ENCODE measurements around the gene ARHGEF4.

Gene ARHGEF4

DNA sequence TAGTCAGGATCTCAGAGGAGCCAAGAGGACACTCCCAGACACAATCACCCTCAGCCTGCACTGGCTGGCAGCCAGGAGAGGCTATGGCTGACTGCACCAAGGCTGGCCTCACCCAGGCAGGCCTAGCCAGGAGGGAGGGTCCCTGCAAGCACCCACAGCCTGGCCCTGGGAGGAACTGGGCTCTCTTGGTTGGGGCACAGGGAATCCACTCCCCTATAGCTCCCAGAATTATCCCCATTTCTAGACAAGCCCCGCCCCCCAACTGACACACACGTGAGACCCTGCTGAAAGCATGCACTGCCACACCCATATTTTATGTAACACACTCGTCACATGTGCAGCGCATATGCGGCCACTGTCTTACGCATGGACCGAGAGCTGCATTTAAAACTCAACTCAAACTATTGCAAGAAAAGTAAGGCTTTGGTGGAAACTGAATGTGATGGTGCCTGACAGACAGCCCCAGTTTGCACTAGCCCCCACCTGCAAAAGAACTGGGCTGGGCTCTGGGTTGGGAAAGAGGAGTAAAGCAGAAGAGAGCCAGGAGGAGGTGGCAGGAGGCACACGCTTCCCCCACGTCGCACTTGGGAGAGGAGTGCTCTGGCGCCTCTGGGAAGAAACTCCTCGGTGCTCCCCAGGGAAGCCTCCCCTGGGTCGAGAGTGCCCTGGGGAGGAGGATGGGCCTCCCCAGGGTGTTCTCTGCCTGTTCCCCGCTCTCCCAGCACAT is 28.9 kb upstream of the ARHGEF4 start:
- DNase-seq (ENCODE audit: low read depth in 1 of 2, low spot score in 1 of 2), result no peak
- no peak for TF ChIP-seq JUND (IDR thresholded peaks at IDR 0.05; ENCODE audit: low read depth)
- in situ Hi-C loops (cut with HindIII; ENCODE audit: low pct_unique_long_range_greater_than_20kb, low sequenced_read_pairs), result no loop called here

- in situ Hi-C loops (cut with HindIII; ENCODE audit: low pct_unique_long_range_greater_than_20kb, low sequenced_read_pairs), result no loop called here
- TF ChIP-seq JUND (IDR thresholded peaks at IDR 0.05; ENCODE audit: low read depth), result no peak
- DNase-seq (ENCODE audit: low read depth in 1 of 2, low spot score in 1 of 2), result peak in 1 of 2 experiments; percentile 62
Measured at GRCh38 chr2:130808482-130809268, 28.0 kb upstream of the ARHGEF4 start.

GRCh38 chr2:130810490-130810889 is 26.2 kb upstream of the ARHGEF4 start:
- DNase-seq (ENCODE audit: low read depth in 1 of 2, low spot score in 1 of 2), result no peak
- TF ChIP-seq JUND (IDR thresholded peaks at IDR 0.05; ENCODE audit: low read depth), result no peak
- in situ Hi-C loops (cut with HindIII; ENCODE audit: low pct_unique_long_range_greater_than_20kb, low sequenced_read_pairs), result no loop called here

GRCh38 chr2:130813722-130814121 is 23.0 kb upstream of the ARHGEF4 start:
- no peak for TF ChIP-seq JUND (IDR thresholded peaks at IDR 0.05; ENCODE audit: low read depth)
- no peak for DNase-seq (ENCODE audit: low read depth in 1 of 2, low spot score in 1 of 2)
- in situ Hi-C loops (cut with HindIII; ENCODE audit: low pct_unique_long_range_greater_than_20kb, low sequenced_read_pairs), result no loop called here

DNA sequence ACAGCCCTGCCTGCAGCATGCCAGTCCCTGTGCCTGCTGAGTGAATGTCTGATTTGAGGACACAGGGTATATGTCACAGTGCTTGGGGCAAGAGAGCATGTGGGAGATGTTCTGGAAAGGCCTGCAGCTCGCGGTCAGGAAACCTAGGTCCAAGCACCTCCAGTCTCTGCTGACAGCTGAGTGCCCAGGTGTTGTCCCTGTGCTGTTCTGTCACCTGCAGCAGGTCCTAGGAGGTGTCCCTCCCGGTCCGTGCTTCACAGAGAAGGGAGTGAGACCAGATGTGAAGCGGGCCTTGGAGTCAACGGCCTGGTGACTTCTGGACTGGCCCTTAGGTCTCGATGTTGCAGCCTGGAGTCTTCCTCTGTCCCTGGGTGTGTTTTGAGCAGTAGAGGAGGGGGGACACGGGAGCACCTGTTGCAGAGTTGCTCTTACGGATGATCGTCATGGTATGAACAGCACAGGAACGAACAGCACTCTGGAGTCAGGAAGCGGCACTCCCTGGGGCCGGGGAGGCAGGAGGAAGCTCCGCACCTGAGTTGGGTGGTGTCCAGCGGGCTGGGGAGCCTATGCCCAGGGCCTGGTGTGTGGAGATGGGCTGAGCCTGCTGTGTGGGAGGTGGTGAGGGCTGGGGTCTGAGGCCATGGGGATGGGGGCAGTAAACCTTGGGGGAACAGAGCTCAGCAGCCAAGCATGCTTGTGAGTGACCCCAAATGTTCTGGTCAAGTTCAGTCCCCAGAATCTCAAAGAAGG is 21.6 kb upstream of the ARHGEF4 start:
- in situ Hi-C loops (cut with HindIII; ENCODE audit: low pct_unique_long_range_greater_than_20kb, low sequenced_read_pairs), result no loop called here
- no peak for DNase-seq (ENCODE audit: low read depth in 1 of 2, low spot score in 1 of 2)
- no peak for TF ChIP-seq JUND (IDR thresholded peaks at IDR 0.05; ENCODE audit: low read depth)

GRCh38 chr2:130818809-130819208 is 17.9 kb upstream of the ARHGEF4 start:
- in situ Hi-C loops (cut with HindIII; ENCODE audit: low pct_unique_long_range_greater_than_20kb, low sequenced_read_pairs), result no loop called here

GRCh38 chr2:130819226-130819607 is 17.5 kb upstream of the ARHGEF4 start:
- no peak for TF ChIP-seq JUND (IDR thresholded peaks at IDR 0.05; ENCODE audit: low read depth)
- DNase-seq (ENCODE audit: low read depth in 1 of 2, low spot score in 1 of 2), result no peak
- in situ Hi-C loops (cut with HindIII; ENCODE audit: low pct_unique_long_range_greater_than_20kb, low sequenced_read_pairs), result no loop called here

More at GRCh38 chr2:130818809-130819208, 17.9 kb upstream of the ARHGEF4 start:
- TF ChIP-seq JUND (IDR thresholded peaks at IDR 0.05; ENCODE audit: low read depth), result no peak
- no peak for DNase-seq (ENCODE audit: low read depth in 1 of 2, low spot score in 1 of 2)

- in situ Hi-C loops (cut with HindIII; ENCODE audit: low pct_unique_long_range_greater_than_20kb, low sequenced_read_pairs), result no loop called here
- TF ChIP-seq JUND (IDR thresholded peaks at IDR 0.05; ENCODE audit: low read depth), result no peak
- no peak for DNase-seq (ENCODE audit: low read depth in 1 of 2, low spot score in 1 of 2)
Measured at GRCh38 chr2:130819608-130820278, 17.0 kb upstream of the ARHGEF4 start.

GRCh38 chr2:130820279-130820861 is 16.3 kb upstream of the ARHGEF4 start:
- in situ Hi-C loops (cut with HindIII; ENCODE audit: low pct_unique_long_range_greater_than_20kb, low sequenced_read_pairs), result no loop called here
- no peak for TF ChIP-seq JUND (IDR thresholded peaks at IDR 0.05; ENCODE audit: low read depth)
- no peak for DNase-seq (ENCODE audit: low read depth in 1 of 2, low spot score in 1 of 2)

DNA sequence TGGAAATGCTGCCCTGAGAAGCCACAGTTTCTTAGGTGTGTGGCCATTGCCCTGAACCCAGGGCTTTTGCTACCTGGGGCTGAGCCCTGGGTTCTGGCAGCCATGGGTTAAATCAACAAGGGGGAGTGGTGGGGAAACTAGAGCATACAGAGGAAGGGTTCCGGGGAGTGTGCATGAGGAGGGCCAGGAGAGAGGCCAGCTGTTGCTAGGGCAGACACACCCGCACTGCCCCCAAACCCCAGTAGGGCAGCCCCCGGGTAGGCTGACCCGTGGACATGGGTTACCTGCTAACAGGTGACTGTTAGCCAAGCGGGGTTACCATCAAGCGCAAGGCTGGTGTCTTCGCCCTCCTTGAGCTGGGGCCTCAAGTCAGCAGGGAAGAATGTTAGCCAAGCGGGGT is 14.8 kb upstream of the ARHGEF4 start:
- in situ Hi-C loops (cut with HindIII; ENCODE audit: low pct_unique_long_range_greater_than_20kb, low sequenced_read_pairs), result no loop called here
- no peak for TF ChIP-seq JUND (IDR thresholded peaks at IDR 0.05; ENCODE audit: low read depth)

DNA sequence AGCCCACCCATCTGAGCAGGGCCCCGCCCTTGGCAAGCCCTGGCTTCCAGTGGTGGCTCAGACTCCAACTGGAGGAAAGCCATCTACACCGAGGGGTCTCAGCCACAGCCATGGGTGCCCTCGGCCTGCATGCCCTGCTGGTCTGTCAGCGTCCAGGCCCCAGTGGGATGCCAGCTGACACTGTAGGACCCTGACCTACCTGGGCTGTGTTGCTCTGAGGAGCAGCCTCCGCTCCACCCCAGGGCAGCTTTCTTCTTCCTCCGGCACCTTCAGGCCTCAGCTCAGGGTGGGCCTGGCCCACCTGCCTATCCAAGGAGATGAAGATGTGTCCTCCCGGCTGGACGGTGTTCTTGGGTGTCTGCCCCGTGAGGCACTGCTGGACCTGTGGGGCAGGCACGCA is 13.9 kb upstream of the ARHGEF4 start:
- in situ Hi-C loops (cut with HindIII; ENCODE audit: low pct_unique_long_range_greater_than_20kb, low sequenced_read_pairs), result no loop called here
- TF ChIP-seq JUND (IDR thresholded peaks at IDR 0.05; ENCODE audit: low read depth), result no peak
- no peak for DNase-seq (ENCODE audit: low read depth in 1 of 2, low spot score in 1 of 2)

More for the DNA sequence above, 14.8 kb upstream of the ARHGEF4 start:
- DNase-seq (ENCODE audit: low read depth in 1 of 2, low spot score in 1 of 2), result no peak

Data from T47D (cell line).